Glutamatergic neuron (in vitro differentiated cells): ENCODE measurements around the gene CDK9. TPM values are rescaled to one million over a fixed set of nuclear protein-coding genes. Genes with fewer than 3 reads are reported as not detected.
"Not testable (repeated sequence)": the region's sequence is repeated elsewhere in the genome, so short reads cannot be mapped to it uniquely, and the experiment has no call there.

Experiments
- DNase-seq: peaks from one replicate; pipeline ENCODE4 v3.0.0; 2022
- H3K27ac Mint-ChIP-seq: one replicate; pipeline ENCODE4 v1.8.0; 2020; ENCODE audit warnings: mild to moderate bottlenecking, mixed read lengths, inconsistent platforms; ENCODE audit not compliant: unreplicated experiment
- H3K27me3 Mint-ChIP-seq: one replicate; pipeline ENCODE4 v1.8.0; 2020; ENCODE audit warnings: mild to moderate bottlenecking, moderate library complexity, mixed read lengths, inconsistent platforms; ENCODE audit not compliant: unreplicated experiment
- H3K36me3 Mint-ChIP-seq: one replicate; pipeline ENCODE4 v1.8.0; 2020; ENCODE audit warnings: mild to moderate bottlenecking, mixed read lengths, inconsistent platforms; ENCODE audit not compliant: unreplicated experiment
- H3K4me1 Mint-ChIP-seq: one replicate; pipeline ENCODE4 v1.8.0; 2020; ENCODE audit warnings: mild to moderate bottlenecking, low read depth, mixed read lengths, inconsistent platforms; ENCODE audit not compliant: unreplicated experiment
- H3K4me3 Mint-ChIP-seq: one replicate; pipeline ENCODE4 v1.8.0; 2020; ENCODE audit warnings: mild to moderate bottlenecking, mixed read lengths, inconsistent platforms; ENCODE audit not compliant: unreplicated experiment
- H3K9me3 Mint-ChIP-seq: one replicate; pipeline ENCODE4 v1.8.0; 2020; ENCODE audit warnings: mild to moderate bottlenecking, moderate library complexity, mixed read lengths, inconsistent platforms; ENCODE audit not compliant: unreplicated experiment
- CTCF ChIP-seq: fragments of 200-600 bp; sonication (generic); IDR thresholded peaks from one replicate; pipeline ENCODE4 v1.5.0; 2021; ENCODE audit not compliant: partially characterized antibody, unreplicated experiment
- total RNA-seq: library from RNA; stranded (reverse); fragmentation: NEBNext Ultra II Directional; extraction: Animal tissue kit (Norgen Biotek cat#: 25700); gene quantifications from one replicate; pipeline ENCODE4 v1.2.1, GENCODE V29; 2021; ENCODE audit not compliant: unreplicated experiment

Gene CDK9
- total RNA-seq, 1 donor from 2014 or later = 83.9 TPM

DNA sequence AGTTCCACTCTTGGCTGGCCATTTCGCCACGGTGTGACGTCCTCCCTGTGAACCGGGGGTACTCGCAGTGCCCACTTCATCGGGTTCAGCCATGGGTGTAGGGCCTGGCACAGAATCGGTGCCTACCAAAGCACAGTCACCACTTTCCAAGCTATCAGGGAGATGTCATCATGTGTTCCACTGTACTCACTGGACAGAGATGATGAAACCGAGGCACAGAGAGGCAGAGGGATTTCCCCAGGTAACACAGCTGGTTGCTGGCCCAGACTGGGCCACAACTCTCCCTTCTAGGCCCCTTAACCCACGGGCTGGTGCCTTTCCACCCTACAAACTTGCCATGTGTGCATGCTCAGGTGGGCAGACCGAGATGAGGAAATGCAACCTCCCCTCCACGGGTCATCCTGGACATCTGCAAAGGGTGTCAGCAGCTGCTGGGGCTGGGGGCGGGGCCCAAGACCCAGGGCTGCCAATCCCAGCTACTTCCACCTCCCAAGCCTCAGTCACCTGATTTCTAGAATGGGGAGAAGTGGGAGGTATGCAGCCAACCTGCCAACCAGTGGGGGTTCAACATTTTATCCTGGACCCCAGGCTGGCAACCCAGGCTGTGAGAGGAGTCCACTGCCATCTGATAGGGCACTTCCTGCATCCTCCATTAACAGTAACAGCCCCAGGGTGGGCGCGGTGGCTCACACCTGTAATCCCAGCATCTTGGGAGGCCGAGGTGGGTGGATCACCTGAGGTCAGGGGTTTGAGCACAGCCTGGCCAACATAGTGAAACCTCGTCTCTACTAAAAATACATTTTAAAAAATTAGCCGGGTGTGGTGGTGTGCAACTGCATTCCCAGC, 6.5 kb upstream of the CDK9 start:
- H3K36me3 Mint-ChIP-seq = no peaks in the 10 kb centered on the region
- H3K9me3 Mint-ChIP-seq = peaks cover 8% of the 10 kb centered on the region
- H3K27ac Mint-ChIP-seq = peak overlapping the region; percentile 28
- H3K27me3 Mint-ChIP-seq = no peaks in the 10 kb centered on the region
- H3K4me1 Mint-ChIP-seq = peaks cover 10% of the 10 kb centered on the region
- no peak for TF ChIP-seq CTCF
- no peak for DNase-seq
- no peak overlapping the region for H3K4me3 Mint-ChIP-seq

DNA sequence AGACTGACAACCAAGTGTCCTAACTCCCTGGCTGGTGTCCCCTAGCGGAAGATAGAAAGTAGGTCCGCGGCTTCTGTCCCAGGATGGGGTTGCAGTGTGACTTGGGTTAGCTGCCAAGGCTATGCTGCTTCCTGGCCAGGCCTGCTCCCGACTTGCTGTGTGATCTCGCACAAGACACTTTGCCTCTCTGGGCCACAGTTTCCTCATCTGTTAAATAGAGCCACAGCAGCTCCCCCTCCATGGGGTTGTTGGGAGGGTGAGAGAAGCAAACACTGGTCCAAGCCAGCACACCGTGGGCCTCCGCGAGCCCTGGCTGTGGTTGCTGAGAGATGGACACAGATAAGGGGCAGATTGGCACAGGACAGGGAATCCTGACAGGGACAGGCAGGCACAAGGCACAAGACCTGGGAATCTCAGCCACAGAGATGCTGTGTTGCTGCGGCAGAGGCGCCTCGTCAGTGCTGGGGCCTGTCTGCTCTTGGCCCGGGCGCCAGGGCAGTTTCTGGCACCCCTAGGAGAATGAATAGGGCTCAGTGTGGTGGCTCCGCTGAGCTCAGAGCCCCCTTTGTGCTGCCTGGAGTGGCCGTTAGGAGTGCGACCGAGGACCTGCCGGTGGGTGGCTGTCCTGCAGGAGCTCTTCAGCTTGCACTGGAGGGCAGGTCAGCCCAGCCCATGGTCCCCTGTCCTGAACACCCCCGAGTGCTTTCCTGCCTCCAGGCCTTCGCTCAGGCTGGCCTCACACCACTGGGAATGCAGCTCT, 5.5 kb upstream of the CDK9 start:
- no peak overlapping the region for H3K27ac Mint-ChIP-seq

DNA sequence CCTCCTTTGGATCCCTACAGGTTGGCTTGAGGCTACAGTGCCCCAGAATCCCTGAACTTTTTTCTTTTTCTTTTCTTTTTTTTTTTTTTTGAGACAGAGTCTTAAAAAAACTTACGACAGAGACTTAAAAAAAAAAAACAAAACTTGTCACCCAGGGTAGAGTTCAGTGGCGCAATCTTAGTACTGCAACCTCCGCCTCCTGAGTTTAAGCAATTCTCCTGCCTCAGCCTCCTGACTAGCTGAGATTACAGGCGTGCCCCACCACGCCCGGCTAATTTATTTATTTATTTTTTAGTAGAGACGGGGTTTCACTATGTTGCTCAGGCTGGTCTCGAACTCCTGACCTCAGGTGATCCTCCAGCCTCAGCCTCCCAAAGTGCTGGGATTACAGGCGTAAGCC, 4.9 kb upstream of the CDK9 start:
- H3K4me1 Mint-ChIP-seq = peaks cover 12% of the 10 kb centered on the region
- H3K36me3 Mint-ChIP-seq, H3K27me3 Mint-ChIP-seq, H3K4me3 Mint-ChIP-seq, DNase-seq, H3K27ac Mint-ChIP-seq: not testable (repeated sequence)
- H3K9me3 Mint-ChIP-seq = peaks cover 11% of the 10 kb centered on the region

More for the DNA sequence above, 5.5 kb upstream of the CDK9 start:
- peaks cover 12% of the 10 kb centered on the region for H3K4me1 Mint-ChIP-seq
- no peak for TF ChIP-seq CTCF
- DNase-seq = no peak
- no peak overlapping the region for H3K4me3 Mint-ChIP-seq
- H3K27me3 Mint-ChIP-seq = no peaks in the 10 kb centered on the region
- peaks cover 11% of the 10 kb centered on the region for H3K9me3 Mint-ChIP-seq
- H3K36me3 Mint-ChIP-seq = no peaks in the 10 kb centered on the region

DNA sequence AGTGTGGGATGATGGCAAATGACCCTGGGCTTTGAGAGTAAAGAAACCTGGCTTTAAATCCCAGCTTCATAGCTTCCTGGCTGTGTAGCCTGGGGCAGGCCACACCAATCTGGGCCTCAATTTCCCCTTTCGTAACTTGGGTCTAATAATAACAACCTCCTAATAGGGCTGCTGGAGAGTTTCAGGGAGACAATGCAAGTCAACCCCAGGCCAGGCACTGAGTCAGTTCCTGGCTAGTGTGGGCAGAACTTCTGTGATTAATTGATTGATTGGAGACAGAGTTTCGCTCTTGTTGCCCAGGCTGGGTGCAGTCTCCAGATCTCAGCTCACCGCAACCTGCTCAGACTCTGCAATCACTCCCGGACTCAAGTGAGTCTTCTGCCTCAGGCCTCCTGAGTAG, 4.0 kb upstream of the CDK9 start:
- H3K27me3 Mint-ChIP-seq = peaks cover 3% of the 10 kb centered on the region
- H3K9me3 Mint-ChIP-seq = peaks cover 15% of the 10 kb centered on the region
- TF ChIP-seq CTCF = no peak
- no peak overlapping the region for H3K4me3 Mint-ChIP-seq
- DNase-seq = no peak
- peaks cover 12% of the 10 kb centered on the region for H3K4me1 Mint-ChIP-seq
- no peaks in the 10 kb centered on the region for H3K36me3 Mint-ChIP-seq
- H3K27ac Mint-ChIP-seq = no peak overlapping the region

GRCh38 chr9:127783111-127784008, 2.5 kb upstream of the CDK9 start:
- Mint-ChIP-seq H3K4me1 (peaks cover 7% of the 10 kb centered on the region), H3K4me3 (no peak overlapping the region), H3K27ac (peak overlapping the region; percentile 62), H3K36me3 (no peaks in the 10 kb centered on the region), H3K27me3 (peaks cover 4% of the 10 kb centered on the region), H3K9me3 (peaks cover 10% of the 10 kb centered on the region)
- DNase-seq = no peak
- TF ChIP-seq CTCF = no peak
